Measurements from ENCODE around the gene NIP7.
A peak's percentile ranks its signal among the peaks of the same experiment; 100 is the strongest.

The NIP7 gene

GRCh38 chr16:69302301-69302700 lies 37.3 kb upstream of the NIP7 start:
- H3K4me3 ChIP-seq (ENCODE audit: low read depth, low read length), result no peak overlapping the region
- TF ChIP-seq CTCF (IDR thresholded peaks at IDR 0.05; ENCODE audit: borderline replicate concordance, insufficient read depth, low read depth, low read length), result no peak

- no peak overlapping the region for H3K4me3 ChIP-seq (ENCODE audit: low read depth, low read length)
- TF ChIP-seq CTCF (IDR thresholded peaks at IDR 0.05; ENCODE audit: borderline replicate concordance, insufficient read depth, low read depth, low read length), result no peak
Observed at GRCh38 chr16:69306031-69306430, 33.5 kb upstream of the NIP7 start.

GRCh38 chr16:69307091-69307490 lies 32.5 kb upstream of the NIP7 start:
- no peak for TF ChIP-seq CTCF (IDR thresholded peaks at IDR 0.05; ENCODE audit: borderline replicate concordance, insufficient read depth, low read depth, low read length)
- no peak overlapping the region for H3K4me3 ChIP-seq (ENCODE audit: low read depth, low read length)

- TF ChIP-seq CTCF (IDR thresholded peaks at IDR 0.05; ENCODE audit: borderline replicate concordance, insufficient read depth, low read depth, low read length), result no peak
Observed at GRCh38 chr16:69307856-69308255, 31.7 kb upstream of the NIP7 start.

GRCh38 chr16:69309316-69309715 lies 30.3 kb upstream of the NIP7 start:
- no peak for TF ChIP-seq CTCF (IDR thresholded peaks at IDR 0.05; ENCODE audit: borderline replicate concordance, insufficient read depth, low read depth, low read length)

More at GRCh38 chr16:69307856-69308255, 31.7 kb upstream of the NIP7 start:
- no peak overlapping the region for H3K4me3 ChIP-seq (ENCODE audit: low read depth, low read length)

GRCh38 chr16:69310653-69311532 lies 28.7 kb upstream of the NIP7 start, which contains the start of gene VPS4A:
TSS of gene VPS4A (plus strand) at chr16:69311350. CDS start at chr16:69311512, 162 bp downstream.
- TF ChIP-seq CTCF (IDR thresholded peaks at IDR 0.05; ENCODE audit: borderline replicate concordance, insufficient read depth, low read depth, low read length), result peak; percentile 98
- peak within 1 kb of the TSS; percentile 57 for H3K4me3 ChIP-seq (ENCODE audit: low read depth, low read length)

More at GRCh38 chr16:69309316-69309715, 30.3 kb upstream of the NIP7 start:
- no peak overlapping the region for H3K4me3 ChIP-seq (ENCODE audit: low read depth, low read length)
